GM10847 (cell line): ENCODE results near the gene CYB5R4.

Experiments
- POLR2A ChIP-seq: IDR thresholded peaks from 2 replicates; pipeline ENCODE4 v1.6.1; 2011; ENCODE audit not compliant: insufficient read length; ENCODE audit errors: extremely low read depth

Gene CYB5R4

DNA sequence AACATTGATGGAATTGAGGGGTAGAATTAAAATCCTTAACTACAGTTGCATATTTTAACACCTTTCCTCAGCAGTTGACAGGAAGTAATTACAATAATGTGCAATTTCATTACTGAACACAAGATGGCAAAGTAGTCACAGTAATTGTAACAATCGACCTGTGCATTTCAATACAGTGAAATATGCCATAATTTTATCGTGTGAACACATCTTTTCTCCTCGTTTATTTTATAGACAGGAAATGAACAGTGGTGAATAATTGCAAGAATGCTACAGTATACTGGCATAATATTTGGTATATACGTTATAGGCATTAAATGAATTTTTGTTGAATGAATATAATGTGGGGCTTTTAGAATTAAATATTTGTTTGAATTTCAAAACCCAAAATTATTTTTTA lies 25.0 kb downstream of the CYB5R4 start:
- TF ChIP-seq POLR2A, result no peak

DNA sequence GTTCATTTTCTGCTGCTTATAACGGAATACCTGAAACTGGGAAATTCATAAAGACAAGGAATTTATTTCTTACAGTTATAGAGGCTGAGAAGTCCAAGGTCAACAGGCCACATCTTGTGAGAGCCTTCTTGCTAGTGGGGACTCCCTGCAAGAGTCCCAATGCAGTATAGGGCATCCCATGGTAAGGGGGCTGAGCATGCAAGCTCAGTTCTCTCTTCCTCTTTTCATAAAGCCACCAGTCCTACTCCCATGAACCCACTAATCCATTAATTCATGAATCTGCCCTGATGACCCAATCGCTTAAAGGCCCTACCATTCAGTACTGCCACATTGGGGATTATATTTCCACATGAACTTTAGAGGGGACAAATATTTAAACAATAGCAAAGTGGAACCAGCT lies 26.5 kb downstream of the CYB5R4 start:
- no peak for TF ChIP-seq POLR2A

DNA sequence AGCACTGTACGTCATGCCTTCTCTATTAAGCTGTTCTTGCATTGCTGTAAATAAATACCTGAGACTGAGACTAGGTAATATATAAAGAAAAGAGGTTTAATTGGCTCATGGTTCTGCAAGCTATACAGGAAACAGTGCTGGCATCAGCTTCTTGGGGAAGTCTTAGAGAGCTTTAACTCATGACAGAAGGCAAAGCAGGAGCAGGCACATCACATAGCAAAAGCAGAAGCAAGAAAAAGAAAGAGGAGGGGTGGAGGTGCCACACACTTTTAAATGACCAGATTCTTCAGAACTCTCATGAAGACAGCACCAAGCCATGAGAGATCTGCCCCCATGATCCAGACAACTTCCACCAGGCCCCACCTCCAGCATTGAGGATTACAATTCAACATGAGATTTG lies 30.1 kb downstream of the CYB5R4 start:
- TF ChIP-seq POLR2A, result no peak

DNA sequence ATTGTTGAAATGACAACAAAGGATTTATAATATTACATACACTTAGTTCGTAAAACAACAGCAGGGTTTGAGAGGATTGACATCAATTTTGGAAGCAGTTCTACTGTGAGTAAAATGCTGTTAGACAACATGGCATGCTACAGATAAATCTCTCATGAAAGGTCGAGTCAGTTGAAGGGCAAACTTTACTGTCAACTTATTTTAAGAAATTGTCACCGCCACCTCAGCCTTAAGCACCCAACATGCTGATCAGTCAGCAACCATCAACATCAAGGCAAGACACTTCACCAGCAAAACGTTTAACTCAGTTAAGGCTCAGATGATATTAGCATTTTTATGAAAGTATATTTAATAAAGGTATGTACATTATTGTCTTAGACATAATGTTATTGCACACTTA lies 31.0 kb downstream of the CYB5R4 start:
- TF ChIP-seq POLR2A, result no peak

DNA sequence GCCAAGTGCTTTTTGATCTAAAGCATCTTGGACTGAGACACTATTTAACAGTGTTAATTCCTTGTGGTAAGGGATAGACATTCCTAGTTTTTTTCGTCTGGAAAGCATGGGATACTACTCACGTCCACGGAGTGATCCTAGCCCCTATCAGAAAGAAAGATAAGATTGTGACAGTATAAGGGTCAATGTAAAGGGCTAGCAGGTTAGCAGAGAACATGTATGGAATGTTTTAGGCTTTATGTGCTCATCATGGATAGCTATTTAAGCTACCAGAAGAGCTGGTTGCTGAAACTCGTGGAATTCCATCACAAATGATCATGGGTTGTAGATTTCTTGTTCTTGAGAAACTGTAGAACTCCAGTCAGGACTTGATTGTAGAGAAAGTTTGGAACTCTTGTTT lies 32.1 kb downstream of the CYB5R4 start:
- no peak for TF ChIP-seq POLR2A

DNA sequence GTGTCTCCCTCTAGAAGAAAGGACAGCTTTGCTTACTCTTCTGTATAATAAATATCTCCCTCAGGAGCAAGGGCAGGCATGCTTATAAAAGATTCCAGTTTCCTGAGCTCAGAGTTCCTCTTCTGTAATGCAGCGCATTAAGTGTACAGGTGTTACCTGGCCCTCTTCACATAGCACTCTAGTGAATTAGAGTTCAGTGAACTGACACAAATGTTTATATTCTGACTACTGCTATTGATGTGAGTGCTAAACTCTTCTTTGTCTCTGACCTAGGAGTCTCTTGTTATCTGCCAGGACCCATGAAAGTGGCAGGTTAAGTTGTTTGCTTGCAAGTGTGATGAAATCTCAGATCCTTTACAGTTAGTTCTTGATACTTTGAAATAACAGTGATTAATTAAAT lies 33.5 kb downstream of the CYB5R4 start:
- TF ChIP-seq POLR2A, result no peak

DNA sequence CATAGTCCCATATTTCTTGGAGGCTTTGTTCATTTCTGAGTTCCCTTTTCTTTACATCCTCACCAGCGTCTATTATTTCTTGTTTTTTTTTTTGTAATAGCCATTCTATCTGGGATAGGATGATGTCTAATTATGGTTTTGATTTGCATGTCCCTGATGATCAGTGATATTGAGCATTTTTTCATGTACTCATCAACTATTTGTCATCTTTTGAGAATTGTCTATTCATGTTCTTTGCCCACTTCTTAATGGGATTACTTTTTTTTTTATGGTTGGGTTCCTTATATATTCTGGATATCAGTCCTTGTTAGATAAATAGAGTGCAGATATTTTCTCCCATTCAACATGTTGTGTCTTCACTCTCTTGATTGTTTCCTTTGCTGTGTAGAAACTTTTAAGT lies 42.1 kb downstream of the CYB5R4 start:
- no peak for TF ChIP-seq POLR2A

DNA sequence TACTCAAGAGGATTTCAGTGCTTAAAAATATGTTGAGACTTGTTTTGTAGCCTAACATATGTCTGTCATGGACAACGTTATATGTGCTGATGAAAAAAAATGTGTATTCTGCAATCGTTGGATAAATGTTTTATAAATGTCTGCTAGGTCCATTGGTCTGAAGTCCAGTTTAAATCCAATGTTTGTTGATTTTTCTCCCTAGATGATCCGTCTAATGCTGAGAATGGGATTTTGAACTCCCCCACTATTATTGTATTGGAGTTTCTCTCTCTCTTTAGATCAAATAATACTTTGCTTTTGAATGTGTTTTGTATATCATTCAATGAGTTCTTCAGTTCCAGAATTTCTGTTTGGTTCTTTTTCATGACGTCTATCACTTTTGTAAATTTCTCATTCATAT lies 44.9 kb downstream of the CYB5R4 start:
- no peak for TF ChIP-seq POLR2A

DNA sequence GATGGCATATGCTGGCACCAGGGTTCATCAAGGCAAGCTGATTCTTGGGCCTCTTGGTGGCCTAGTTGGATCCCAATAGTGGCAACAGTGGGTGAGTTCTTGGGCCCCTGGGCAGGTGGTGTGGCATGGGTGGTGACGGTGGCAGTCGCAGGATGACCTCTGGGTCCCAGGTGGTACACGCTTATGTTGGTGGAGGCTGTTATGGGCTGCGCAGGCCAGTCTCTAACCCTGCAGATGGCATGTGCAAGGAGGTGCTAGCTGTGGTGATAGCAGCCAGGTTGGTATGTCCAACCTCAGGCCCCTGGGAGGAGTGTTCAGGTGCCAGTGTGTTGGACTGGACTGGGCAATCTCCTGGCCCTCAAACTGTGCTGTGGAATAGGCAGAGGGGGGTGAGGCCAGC lies 46.2 kb downstream of the CYB5R4 start:
- TF ChIP-seq POLR2A, result no peak

DNA sequence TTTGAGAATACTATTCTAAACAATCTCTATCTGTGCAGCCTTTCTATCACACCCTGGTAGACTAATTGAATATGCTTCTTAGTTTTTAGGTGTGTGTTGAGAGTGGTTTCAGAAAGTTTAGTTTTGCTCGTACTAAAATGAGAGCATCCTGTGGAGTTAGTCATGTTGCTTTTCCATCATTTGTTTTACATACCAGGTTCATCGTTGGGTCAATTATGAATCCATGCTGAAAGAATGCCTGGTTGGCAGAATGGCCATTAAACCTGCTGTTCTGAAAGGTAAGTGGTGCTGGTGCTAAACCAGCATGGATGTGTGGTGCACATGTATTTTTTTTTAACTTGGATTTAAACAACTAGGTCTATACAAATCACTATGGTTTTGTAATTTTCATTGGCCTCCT lies 49.3 kb downstream of the CYB5R4 start:
- TF ChIP-seq POLR2A, result no peak

DNA sequence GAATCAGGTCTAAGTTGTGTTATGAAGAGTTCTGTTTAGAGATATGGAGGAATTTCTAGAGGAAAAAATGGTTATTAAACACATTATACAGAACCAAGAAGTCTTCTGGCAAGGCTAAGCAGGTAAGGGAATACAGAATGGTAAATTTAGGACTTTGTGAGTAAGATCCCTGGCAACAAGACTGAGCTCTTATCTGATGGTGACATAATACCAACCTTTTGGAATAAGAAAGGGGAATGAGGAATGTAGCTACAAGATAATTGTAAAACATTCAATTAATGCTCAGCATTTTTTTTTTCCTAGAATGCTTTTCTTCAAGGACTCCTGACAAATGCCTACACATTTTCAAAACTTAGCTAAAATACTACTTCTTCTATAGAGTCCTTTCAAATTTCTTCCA lies 51.8 kb downstream of the CYB5R4 start:
- TF ChIP-seq POLR2A, result no peak

DNA sequence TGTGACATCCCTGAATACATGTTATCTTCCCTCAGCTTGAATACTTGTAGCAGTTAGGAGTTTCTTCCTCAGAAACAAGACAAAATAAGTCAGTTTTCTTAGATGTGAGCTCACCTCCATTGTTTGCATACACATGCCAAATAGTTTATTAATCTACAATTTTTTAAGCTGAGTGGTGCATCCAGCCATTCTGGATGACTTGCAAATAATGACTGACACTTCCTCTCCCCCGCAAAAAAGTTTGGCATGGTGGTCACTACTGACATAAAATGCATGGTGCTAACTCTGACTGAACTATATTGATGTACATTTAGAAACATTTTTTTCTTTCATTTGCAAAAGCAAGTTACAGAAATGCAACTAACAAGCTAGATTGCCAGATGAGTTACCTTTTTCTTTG lies 55.5 kb downstream of the CYB5R4 start:
- no peak for TF ChIP-seq POLR2A

DNA sequence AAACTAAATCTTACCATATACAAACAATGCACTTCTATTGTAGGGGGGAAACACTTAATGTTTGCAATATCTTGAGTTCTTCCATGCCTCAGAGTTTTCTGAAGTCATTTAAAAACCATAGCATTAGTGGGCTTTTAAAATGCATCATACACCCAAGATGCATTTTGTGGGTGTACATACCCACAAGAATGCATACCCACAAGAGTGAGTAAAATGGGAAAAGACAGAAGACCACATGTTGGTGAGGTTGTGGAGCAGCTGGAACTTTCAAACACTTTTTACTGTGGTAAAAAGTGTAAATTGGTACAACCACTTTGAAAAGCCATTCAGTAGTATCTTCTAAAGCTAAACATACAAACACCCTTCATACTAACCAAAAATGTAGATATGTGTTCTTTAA lies 57.5 kb downstream of the CYB5R4 start:
- TF ChIP-seq POLR2A, result no peak

DNA sequence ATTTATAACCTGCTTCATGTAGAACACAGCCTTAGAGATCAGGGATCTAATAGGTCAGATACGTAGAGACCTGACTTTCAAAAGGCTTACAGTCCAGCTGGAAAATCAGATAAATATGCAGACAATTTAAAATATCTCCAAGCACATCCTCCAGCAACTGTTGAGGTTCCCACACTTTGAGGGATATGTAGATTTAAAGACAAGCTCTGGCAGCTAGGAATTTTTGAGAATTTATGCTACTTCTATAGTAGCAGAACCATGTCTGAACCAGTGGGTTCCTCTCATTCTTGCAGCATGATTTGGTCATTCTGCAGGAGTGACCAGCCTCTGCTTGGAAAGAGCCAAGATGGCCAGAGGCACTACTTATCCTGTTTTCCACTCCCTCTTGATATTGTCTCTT lies 60.5 kb downstream of the CYB5R4 start:
- no peak for TF ChIP-seq POLR2A

DNA sequence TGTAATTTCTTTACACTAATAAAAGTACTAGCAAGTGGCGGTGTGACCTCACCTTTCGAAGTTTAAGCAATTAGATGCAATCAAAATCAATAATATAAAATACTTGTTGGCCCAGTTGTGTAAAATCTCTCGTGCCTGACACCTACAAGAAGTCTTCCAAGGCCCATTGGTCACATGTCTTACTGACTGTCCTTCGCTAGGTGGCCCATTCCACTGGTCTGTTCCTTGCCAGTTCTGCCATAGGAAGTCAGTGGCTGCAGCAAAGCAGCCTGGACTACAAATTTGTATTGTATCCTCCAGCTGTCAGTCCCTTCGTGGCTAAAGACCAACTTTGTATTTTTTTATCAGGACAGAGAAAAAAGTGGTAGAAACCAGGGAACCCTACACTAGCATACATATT lies 61.8 kb downstream of the CYB5R4 start:
- TF ChIP-seq POLR2A, result no peak

DNA sequence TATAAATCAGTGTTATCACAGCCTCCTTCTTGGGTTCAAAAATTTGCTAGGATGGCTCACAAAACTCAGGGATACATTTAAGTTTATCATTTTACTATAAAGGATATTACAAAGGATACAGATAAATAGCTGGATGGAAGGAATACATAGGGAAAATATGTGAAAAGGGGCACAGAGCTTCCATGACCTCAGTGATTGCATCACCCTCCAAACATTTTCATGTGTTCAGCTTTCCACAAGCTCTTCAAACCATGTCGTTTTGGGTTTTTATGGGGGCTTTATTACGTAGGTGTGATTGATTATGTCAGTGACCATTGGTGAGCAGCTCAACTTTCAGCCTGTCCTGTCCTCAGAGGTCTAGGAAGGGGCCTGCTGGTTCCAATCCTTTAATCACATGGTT lies 68.0 kb downstream of the CYB5R4 start:
- TF ChIP-seq POLR2A, result no peak

DNA sequence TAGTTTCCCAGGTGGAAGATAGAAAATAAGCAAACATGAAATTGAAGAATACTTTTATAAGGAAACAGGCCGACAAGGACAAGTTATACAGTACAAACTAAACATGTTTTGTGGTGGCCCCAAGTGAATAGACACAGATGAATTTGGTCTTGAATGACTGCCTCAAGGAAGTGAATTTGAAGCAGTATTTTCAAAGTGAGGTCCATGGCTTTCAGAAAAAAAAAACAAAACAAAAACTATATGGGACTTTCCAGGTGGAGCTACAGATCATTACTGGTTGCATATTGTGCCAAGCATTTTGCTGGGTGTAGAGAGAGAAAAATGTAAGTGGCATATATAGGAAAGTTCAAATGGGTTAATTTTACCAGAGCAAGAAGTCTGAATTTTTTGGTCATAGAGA lies 68.8 kb downstream of the CYB5R4 start:
- TF ChIP-seq POLR2A, result no peak

DNA sequence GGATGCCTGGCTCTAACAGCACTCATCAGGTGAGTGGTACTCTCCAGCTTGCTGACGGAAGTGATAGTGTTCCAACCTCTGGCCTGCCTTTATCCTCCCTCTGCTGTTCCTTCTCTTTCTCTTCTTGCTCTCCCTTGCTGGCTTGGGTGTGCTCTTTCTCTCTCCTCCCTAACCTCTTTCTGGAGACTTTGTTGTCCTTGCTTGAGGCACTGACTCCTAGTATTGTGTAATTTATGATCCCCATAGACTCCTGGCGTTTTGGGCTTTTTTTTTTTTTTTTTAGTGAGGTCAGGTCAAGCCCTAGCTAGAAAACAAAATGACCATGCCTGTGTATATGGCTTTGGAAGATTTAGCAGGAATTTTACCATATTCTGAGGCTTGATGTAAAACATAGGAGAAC lies 89.4 kb downstream of the CYB5R4 start:
- no peak for TF ChIP-seq POLR2A
